GM10266 (cell line): ENCODE data around the gene LRBA.

ENCODE experiments used
- DNase-seq: peaks from one replicate; pipeline ENCODE4 v3.0.0; 2012; ENCODE audit errors: extremely low spot score
- CTCF ChIP-seq: IDR thresholded peaks from 2 replicates; pipeline ENCODE4 v1.5.1; 2012; ENCODE audit warnings: mild to moderate bottlenecking, low read depth; ENCODE audit not compliant: control insufficient read depth, insufficient read depth; ENCODE audit errors: missing control alignments

Gene LRBA

GRCh38 chr4:150258569-150258968 is 756.5 kb downstream of the LRBA start:
- TF ChIP-seq CTCF: no peak
- no peak for DNase-seq

GRCh38 chr4:150256841-150257730 is 758.0 kb downstream of the LRBA start:
- TF ChIP-seq CTCF: no peak

GRCh38 chr4:150256225-150256620 is 758.9 kb downstream of the LRBA start:
- no peak for TF ChIP-seq CTCF
- no peak for DNase-seq

More at GRCh38 chr4:150256841-150257730, 758.0 kb downstream of the LRBA start:
- no peak for DNase-seq

- TF ChIP-seq CTCF: no peak
- no peak for DNase-seq
Measured at GRCh38 chr4:150255610-150256224, 759.4 kb downstream of the LRBA start.

GRCh38 chr4:150253965-150254630 is 761.0 kb downstream of the LRBA start:
- TF ChIP-seq CTCF: no peak
- DNase-seq: no peak

- TF ChIP-seq CTCF: no peak
- DNase-seq: no peak
Measured at GRCh38 chr4:150253416-150253815, 761.7 kb downstream of the LRBA start.
